Transverse colon (tissue), 3 donors: ENCODE results near the gene TEX11.
A peak's percentile ranks its signal among the peaks of the same experiment; 100 is the strongest.

Experiments
- POLR2A ChIP-seq: fragments of 450-650 bp; IDR thresholded peaks from one replicate; pipeline ENCODE4 v1.6.1; 2016; ENCODE audit warnings: antibody characterized with exemption, mild to moderate bottlenecking, moderate library complexity
- TF ChIP-seq, protein P1 (sequence below), 5 experiments: fragments of 200-600 bp in 3 of 5; fragments of 450-650 bp in 2 of 5; sonication (generic) in 3 of 5; IDR thresholded peaks; 1 replicate in 2 of 5; 2 replicates in 3 of 5; pipeline ENCODE4 v1.5.1; 2016 to 2017; ENCODE audit warnings: antibody characterized with exemption in 5 of 5, inconsistent platforms in 3 of 5, mild to moderate bottlenecking in 2 of 5, moderate library complexity in 1 of 5

DNA sequence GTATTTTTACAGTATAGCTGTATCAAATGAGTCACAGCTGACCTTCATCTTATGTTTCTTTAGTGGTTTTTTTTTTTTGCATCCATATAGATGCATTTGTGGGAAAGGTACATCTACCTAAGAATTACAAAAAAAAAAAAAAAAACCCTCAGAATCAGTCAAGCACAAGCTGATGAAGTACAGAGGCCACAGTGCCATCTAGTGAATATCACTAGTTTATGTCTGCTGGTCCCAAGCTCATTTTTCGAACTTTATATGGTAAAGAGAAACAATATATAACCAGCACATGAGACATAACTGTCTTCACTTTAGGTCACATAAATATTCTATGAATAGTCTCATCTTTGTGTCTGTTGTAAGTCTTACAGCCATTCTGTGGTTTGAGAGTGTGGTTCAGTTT is 243.8 kb downstream of the TEX11 start:
- TF ChIP-seq, protein P1, sequence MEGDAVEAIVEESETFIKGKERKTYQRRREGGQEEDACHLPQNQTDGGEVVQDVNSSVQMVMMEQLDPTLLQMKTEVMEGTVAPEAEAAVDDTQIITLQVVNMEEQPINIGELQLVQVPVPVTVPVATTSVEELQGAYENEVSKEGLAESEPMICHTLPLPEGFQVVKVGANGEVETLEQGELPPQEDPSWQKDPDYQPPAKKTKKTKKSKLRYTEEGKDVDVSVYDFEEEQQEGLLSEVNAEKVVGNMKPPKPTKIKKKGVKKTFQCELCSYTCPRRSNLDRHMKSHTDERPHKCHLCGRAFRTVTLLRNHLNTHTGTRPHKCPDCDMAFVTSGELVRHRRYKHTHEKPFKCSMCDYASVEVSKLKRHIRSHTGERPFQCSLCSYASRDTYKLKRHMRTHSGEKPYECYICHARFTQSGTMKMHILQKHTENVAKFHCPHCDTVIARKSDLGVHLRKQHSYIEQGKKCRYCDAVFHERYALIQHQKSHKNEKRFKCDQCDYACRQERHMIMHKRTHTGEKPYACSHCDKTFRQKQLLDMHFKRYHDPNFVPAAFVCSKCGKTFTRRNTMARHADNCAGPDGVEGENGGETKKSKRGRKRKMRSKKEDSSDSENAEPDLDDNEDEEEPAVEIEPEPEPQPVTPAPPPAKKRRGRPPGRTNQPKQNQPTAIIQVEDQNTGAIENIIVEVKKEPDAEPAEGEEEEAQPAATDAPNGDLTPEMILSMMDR (IDR thresholded peaks at IDR 0.05): peak in 3 of 5 experiments; percentile 17 to 23 (median 20)
- TF ChIP-seq POLR2A: no peak
